HG02678 (cell line): ENCODE measurements around the gene HRH4.
A peak's percentile ranks its signal among the peaks of the same experiment; 100 is the strongest.

Experiments
- ATAC-seq: cut with Tn5 transposase; IDR thresholded peaks from one replicate; pipeline ENCODE4 v1.9.1; 2021; ENCODE audit warnings: mild to moderate bottlenecking, moderate library complexity; ENCODE audit not compliant: unreplicated experiment

Gene HRH4, protein sequence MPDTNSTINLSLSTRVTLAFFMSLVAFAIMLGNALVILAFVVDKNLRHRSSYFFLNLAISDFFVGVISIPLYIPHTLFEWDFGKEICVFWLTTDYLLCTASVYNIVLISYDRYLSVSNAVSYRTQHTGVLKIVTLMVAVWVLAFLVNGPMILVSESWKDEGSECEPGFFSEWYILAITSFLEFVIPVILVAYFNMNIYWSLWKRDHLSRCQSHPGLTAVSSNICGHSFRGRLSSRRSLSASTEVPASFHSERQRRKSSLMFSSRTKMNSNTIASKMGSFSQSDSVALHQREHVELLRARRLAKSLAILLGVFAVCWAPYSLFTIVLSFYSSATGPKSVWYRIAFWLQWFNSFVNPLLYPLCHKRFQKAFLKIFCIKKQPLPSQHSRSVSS

DNA sequence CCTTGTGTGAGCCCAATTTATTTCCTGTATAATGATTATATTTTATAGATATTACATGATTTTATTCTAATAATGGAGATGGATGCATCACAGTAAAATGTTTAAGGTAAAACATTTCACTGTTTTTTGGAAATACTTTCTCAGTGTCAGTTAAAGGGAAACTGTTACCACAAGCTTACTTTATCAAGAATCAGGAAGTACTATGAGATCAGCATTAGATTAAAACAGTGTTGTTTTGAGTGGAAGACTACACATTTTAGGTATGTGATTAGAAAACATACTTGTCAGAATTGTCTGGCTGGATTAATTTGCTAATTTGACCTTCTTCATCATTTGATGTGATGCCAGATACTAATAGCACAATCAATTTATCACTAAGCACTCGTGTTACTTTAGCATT lies at the start of gene HRH4:
Gene HRH4, plus strand, starts transcription at position 250 of the 400 bp plus-strand sequence. Its CDS starts 92 bp downstream, at position 342.
- no peak for ATAC-seq

DNA sequence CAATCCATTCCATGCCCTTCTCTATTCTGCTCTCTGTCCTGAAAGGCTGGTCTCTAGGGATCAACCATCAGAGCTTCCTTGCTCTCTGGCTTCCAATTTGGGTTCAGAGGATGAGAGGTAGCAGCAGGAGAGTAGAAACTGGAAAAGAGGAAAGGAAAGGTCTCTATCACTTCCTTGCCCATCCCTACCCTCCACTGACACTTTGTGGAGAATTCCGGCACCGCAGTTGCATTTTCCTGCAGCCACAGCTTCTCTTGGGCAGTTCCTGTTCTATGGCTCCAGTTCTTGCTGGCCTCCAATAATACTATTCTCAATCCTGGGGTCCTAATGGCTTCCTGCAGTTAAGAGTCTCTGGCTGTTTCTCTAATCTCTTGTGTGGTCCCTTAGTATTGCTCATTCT lies 47.3 kb upstream of the HRH4 start:
- ATAC-seq: no peak

DNA sequence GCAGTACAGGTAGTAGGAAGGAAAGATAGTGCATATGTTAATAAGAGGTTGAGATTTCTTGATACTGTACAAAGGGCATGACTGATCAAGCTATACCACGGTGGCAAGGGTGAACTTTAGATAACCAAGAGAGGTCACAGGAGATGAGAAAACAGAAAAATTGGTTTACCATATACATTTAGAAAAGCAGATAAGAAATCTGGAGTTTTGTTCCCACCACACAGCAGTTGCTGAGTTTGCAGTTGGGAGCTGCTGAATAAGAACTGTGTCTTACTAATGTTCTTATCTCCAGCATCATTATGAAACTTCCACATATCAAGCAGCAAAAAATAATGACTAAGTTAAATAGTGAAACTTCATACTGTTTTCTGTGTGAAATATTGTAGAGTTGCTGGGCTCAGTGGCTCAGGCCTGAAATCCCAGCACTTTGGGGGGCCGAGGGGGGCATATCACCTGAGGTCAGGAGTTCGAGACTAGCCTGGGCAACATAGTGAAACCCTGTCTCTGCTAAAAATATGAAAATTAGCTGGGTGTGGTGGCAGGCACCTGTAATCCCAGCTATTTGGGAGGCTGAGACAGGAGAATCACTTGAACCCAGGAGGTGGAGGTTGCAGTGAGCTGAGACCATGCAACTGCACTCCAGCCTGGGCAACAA lies 46.0 kb upstream of the HRH4 start:
- ATAC-seq: no peak

DNA sequence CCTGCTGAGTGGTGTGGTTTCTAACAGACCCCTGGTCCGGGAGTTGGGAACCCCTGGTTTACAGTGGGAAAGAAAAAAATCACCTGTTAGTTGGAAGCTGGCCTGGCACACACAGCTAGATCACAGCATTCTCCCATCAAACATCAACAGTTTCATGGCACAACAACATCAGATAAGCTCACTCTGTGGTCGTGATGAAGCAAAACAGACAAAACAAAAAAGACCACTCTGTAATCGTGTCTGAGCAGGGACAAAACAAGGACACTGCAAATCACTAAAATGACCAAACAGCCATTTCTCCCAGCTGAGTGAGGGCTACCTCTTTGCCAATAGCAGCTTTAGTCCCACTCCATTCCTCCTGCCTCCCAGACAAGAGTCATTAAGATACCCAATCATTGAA lies 43.0 kb upstream of the HRH4 start:
- ATAC-seq: no peak

DNA sequence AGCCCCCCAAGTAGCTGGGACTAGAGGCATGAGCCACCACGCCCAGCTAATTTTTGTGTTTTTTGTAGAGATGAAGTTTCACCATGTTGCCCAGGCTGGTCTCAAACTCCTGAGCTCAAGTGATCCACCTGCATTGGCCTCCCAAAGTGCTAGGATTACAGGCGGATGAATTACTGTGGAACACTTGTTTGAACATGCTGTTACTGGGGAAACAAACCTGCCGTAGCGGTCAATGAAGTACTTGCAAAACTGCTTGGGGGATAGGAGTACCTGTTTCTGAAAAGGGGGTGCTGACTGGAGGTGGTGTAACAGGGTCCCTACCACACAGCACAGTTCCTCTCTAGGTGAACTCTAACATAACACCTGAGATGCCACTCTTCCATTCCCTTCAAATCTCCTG lies 39.9 kb upstream of the HRH4 start:
- no peak for ATAC-seq

DNA sequence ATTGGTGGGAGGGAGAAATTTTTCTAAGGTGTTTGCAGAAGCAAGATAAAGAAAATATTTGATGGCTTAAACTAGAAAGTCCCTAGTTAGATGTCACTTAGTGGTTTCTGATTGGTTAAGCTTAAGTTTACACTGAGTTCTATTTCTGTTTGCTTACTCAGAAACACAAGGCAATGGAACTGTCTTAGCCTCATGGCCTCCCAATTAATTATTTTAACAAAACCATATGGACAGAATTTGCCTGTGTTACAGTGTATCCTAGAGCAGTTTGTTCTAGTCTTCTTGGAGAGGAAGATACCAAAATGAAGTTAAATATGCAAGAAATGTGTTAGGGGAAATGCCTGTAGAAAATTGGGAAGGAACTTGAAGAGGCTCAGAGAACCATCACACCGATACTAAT lies 38.6 kb upstream of the HRH4 start:
- ATAC-seq: no peak

DNA sequence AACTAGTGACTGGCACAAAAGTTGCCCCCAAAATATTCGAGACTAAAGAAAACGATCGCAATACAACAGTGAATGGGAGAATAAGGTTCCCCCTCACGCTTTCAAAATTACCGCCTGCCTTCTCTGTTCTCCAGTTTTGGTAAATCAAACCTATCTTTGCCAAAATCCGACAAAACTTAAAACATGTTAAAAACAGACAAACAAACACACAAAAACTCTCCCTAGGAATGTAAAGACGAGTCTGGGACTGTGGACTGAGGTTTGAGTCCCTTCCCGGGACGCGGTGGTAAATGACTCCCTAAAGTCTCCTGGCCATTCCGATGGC lies 34.4 kb upstream of the HRH4 start:
- ATAC-seq: no peak

DNA sequence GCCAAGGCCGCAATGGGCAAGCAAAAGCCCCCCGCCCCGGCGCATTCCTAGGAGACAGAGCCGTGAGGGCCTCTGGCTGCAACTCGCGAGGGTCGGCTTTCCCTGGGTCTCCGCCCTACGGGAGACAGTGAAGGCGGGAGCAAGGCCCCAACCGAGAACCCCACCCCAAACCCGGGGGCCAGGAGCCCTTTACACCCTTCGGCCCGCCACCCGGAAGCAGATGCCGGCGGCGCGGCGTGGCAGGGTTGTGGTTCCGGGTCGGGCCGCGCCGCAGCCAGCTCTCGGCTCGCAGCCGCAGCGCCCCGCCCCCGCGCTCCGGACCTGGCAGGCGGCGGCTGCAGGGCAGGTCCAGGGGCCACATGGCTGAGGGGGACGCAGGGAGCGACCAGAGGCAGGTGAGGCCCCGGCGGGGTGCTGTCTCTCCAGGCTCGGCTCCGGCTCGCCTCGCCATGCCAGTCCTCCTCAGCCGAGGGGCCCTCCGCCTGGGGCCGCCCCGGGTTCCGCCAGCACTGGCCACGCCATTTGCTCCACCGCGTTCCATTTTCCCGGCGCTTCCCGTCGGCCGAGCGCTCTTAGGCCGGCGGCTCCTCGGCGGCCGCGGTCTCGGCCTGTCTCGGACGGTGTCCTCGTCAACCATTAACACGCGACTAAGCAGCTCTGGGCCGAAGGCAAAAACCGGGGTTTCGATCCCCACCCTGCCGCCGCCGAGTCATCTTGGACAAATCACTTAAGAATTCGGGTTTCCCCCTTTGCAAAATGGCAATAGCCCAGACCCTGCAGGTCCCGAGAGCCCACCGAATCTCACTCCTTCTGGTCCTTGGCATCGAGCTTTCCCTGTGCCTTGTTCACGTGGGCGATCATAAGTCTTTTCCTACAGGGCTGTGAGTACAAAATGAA lies 33.8 kb upstream of the HRH4 start, which contains the start of gene IMPACT:
Gene IMPACT, plus strand, starts transcription at position 273 of the 897 bp plus-strand sequence. Its CDS starts 87 bp downstream, at position 360.
- ATAC-seq: peak; percentile 91

DNA sequence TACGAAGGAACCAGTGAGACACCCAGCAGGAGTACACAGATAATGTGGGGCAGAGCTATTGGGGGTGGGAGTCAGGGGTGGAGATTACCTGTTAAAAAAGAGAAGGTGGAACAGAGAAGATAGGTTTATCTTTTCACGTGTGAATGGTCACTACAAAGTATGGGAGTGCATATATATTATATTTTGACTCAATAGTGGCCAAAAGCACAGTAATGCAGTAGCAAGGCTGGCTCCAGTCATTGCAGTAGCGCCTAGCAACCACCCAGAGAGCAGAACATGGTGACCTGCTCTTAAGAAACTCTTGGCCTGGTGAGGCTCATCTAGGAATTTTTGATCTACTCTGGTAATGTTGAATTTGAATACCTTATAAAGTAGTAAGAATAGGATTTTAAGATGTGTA lies 33.0 kb upstream of the HRH4 start:
- no peak for ATAC-seq

DNA sequence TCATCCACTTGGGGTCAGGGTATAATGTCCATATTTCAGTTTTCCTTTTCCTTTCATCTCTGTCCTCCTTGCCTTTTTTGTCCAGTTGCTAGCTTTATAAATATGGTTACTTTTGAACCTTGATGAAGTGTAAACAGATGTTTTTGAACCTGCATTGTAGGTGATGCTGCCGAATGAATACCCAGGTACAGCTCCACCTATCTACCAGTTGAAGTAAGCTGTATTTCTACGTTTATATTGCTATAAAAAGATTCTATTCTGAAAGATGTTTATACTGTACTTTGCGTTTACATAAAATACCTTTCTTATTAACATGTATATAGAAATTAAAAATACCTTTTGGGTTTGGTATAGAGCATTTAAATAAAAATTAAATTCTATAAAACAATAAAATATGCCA lies 31.7 kb upstream of the HRH4 start:
- no peak for ATAC-seq

DNA sequence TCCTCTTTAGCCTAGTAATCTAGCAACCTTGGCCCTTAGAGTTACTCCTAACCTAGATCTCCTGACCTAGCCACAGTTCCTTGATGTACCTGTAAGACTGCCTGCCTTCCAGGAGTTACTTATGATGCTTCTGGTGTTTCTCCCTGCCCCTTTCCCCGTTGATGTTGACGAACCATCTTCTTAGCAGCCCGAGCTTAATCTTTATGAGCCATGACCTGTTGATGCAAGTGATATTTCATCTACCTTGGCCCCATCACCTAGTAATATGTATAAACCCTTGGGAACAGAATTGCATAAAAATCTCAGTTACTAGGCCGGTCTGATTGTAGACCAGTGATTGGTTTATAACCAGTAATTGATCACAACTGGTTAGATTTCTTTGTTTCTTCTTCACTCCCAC lies 31.2 kb upstream of the HRH4 start:
- ATAC-seq: no peak

DNA sequence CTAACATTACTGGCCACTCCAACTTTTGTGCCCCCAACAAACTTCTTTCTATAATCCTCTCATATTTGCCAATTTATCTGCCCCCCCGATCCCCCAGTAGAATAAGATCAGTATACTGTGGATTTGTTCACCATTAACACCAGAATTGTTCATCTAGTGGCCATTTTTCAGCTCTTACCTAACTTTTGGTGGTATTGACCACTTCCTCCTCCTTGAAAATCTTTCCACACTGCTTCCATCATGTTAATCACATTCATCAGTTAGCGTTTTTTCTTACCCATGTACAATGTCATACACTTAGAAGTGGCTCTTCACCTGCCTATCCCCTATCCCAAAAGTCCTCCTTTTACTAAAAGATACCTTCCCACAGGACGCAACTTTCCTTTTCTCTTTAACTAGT lies 27.8 kb upstream of the HRH4 start:
- ATAC-seq: no peak

DNA sequence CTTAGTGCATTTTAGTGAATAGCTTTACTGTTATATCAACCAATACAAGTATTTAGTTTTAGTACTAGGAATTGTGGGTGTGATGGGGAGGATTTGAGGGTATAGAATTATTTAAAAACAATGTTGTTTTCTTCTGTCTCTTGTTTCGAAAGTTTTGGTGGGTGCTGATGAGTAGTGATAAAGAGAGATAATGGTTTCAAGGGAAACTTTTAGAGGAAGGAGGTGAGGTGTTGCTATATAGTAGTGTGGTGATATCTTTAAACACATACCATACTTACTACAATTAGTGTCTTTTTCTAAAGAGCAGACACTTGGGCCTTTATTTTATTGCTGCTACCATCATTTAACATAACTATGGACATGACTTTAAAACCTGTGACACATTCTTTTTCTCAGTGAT lies 23.5 kb upstream of the HRH4 start:
- no peak for ATAC-seq

DNA sequence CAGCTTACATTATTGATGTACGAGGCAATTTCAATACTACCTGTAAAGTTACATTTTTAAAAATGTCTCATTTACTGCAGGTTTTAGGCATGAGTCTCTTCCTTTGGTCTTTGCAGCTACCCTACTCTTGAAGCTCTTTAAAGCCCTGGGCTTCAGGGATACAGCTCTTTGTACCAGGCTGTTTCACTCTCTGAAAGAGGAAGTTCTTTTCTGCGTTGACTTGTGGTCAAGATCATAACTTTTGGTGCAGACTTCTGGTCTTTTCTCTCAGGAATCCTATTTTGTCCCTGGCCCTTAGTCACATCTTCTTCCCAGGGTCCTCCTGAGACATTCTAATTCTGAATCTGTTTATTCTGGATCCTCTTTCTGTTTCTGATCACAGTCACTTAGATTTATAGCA lies 16.6 kb upstream of the HRH4 start:
- ATAC-seq: peak; percentile 79

DNA sequence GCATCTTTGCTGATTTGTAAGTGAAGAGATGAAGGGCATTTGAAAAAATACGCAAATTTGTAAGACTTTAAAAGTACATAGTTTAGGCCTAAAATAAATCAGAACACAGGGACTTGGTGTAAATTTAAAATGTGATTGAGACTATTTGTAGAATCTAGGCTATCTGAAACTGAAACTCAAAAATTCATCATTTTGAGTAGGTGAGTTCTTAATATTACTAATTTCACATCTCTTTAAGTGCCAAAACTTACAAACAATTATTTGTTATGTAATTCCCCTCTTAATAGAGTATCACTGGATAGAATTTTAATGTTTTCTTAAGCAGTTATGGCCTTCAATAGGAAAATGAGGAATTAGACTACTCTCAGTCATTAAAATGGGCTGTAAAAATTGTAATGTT lies 14.0 kb upstream of the HRH4 start:
- peak; percentile 51 for ATAC-seq

DNA sequence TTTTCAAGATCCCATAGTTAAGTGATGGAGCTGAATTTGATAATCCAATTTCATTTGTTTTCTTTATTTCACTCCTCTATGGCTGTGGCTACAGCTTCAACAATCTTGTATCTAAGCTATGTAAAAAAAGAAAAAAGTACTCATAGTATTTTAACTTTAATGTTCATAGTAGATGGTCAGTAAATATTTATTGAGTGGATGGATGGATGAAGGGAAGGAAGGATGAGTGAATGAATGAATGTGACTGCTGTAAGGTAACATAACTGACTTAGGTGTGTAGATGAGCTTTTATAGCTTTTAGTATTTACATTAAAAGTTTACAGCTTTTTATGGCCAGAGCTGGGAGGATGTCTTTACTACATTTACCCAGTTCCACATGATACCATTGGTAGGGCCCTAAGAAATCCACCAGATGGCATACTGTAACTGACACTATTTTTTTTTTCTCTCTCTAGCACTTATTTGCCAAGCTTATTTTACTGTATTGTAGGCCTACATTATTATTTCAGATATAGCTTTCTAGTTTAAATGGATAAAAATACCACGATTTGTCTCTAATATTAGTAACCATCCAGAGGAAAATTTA lies 13.4 kb upstream of the HRH4 start:
- ATAC-seq: no peak

DNA sequence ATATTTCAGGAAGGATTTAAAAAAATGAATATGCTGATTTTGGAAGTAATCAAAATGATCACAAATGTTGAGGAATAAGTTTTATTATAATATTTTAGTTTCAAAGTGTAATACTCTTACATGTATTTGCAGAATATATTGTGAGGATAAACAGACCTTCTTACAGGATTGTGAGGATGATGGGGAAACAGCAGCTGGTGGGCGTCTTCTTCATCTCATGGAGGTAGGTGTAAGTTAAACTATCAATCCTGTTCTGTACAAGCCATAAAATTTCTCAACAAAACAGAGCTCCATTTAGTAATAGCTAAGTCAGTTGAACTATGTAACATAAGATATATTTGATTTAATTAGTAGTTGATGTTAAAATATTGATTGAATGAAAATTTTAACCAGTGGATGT lies 12.5 kb upstream of the HRH4 start:
- no peak for ATAC-seq

DNA sequence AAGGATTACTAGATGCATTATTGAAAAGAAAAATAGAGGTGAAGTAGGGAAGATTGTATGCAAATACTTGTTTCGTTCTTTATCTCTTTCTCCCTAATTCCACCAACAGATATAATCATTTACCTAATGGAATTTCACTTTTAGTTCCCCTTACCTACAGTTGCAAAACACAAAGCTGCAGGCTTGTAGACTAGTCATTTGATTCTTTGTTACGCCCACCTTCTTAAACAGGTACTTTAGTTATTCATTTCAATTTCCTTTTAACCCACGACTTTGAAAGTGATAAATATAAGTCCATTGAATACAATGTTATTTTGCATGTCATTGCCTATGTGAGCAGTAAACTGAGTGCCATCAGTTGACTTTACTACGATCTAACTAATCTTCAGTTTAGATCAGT lies 3.9 kb upstream of the HRH4 start:
- peak; percentile 90 for ATAC-seq

DNA sequence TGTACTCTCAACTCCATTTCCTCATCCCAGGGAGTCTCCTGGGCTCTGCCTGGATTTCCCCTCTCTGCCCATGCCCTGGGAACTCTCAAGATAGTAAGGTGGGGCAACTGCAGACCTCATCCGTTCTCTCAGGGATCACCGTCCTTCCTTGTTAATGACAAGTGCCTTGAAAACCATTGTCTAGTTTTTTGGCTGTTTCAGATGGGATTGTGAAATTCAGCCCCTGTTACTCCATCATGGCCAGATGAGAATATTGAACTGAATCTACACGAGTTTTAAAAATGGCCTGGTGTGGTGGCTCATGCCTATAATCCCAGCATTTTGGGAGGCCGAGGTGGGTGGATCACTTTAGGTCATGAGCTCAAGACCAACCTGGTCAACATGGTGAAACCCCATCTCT lies 665 bp upstream of the HRH4 start:
- ATAC-seq: no peak

DNA sequence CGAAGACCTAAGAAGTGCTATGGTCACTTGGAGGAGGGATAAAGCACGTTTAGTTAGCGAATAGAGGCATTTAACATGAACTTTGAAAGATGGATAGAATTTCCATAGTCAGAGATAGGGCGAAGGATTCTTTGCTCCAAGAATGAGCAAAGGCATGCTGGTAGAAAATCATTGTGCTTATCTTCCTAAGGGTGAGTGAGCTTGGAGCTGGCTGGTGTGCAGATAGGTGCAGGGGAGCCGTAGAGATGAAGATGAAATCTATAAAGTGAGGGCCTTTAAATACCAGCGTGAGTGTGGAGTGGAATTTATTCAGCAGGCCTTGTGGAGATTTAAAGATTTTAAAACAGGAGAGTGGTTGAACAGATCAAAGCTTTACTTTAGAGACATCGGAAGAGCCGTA lies 1.6 kb downstream of the HRH4 start:
- no peak for ATAC-seq
